Activated CD8-positive, alpha-beta memory T cell treated with anti-CD3 and anti-CD28 coated beads for 36 hours (primary cell): ENCODE data around the gene MPV17. TPM values are rescaled to one million over a fixed set of nuclear protein-coding genes. Genes with fewer than 3 reads are reported as not detected.
"Not testable (repeated sequence)": the region's sequence is repeated elsewhere in the genome, so short reads cannot be mapped to it uniquely, and the experiment has no call there.

Experiments
- CTCF ChIA-PET: fragments of 350-600 bp; sonication (Branson Sonifier 250); formaldehyde crosslinking; loops from one replicate; lab custom pipeline; 2021; ENCODE audit warnings: antibody characterized with exemption; lab: Charles Lee
- POLR2A ChIA-PET: fragments of 350-600 bp; sonication (Branson Sonifier 250); formaldehyde crosslinking; loops from one replicate; lab custom pipeline; 2021; ENCODE audit warnings: antibody characterized with exemption; lab: Charles Lee
- total RNA-seq, 2 experiments: library from RNA; stranded (reverse); gene quantifications; one replicate each; pipeline ENCODE4 v1.2.3, GENCODE V29; 2021

Gene MPV17
- total RNA-seq, 2 experiments from 2014 or later: 89.3 to 92.8 TPM

DNA sequence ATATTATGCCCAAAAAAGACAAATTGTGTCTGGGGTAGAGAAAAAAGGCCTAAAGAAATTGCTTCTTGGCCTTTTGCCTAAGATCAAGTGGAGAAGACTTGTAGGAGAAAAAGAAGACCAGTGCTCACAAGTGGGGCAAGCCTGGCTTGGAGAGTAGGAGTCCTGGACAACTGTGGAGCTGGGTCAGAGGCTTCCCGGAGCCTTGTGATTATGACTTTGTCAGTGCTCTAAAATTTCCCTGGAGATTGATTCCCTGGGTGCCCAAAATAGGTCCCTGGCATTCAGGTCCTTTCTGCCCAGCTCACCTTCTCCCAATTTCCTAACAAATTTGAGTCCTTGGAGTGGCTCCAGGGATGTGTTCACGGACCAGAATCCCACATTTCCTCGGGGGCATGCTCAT is 41.5 kb downstream of the MPV17 start:
- CTCF ChIA-PET: interaction anchor here (1.3 to 5.2 kb wide), 5 partner anchors 16 to 320 kb away, joined by 3 to 38 read pairs (median 6); partner anchors contain the start of gene SLC30A3
- POLR2A ChIA-PET: no interaction called here

DNA sequence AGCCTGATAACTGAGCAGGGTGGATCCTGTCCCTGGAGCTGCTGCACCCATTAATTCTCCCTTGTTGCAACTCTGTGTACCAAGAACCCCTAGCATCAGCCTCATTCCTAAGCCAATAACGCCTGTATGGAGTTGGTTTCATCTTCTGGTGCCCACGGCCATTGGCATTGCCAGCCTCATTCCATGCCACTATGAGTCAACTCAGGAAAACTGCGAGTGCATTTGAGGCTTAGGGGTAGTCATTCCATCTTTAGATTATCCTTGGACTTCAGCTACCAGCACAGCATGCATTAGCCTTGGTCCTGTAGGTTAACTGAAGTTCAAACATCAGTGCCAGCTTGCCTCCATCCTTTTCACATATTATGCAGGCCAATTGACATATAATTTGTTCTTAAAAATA is 42.1 kb downstream of the MPV17 start:
- ChIA-PET POLR2A (no interaction called here), CTCF (interaction anchor here (1.0 to 5.2 kb wide), 8 partner anchors 11 to 319 kb away, joined by 3 to 38 read pairs (median 6); partner anchors contain the start of gene SLC30A3)

DNA sequence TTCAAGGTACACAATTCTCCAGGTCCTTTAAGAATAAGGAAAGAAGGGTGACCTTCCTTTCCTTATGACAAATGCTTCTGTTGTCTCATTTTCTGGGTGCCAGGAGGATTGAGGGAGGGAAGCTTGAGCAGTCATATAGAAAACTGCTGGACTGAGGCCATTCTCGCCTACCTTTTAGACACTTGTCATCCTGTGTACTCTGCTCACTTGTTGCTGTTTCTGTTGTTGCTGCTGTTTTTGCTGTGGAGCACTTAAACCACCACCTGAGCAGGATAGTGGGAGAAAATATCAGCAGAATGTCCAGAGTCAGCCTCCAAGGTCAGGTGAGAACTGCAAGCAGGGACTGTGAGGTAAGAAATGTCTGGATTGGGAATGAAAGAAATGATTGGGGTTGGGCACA is 44.9 kb downstream of the MPV17 start:
- ChIA-PET POLR2A (no interaction called here), CTCF (interaction anchor here (0.7 kb wide), 2 partner anchors 55 to 251 kb away, joined by 3 read pairs; no protein-coding TSS in a partner anchor)

DNA sequence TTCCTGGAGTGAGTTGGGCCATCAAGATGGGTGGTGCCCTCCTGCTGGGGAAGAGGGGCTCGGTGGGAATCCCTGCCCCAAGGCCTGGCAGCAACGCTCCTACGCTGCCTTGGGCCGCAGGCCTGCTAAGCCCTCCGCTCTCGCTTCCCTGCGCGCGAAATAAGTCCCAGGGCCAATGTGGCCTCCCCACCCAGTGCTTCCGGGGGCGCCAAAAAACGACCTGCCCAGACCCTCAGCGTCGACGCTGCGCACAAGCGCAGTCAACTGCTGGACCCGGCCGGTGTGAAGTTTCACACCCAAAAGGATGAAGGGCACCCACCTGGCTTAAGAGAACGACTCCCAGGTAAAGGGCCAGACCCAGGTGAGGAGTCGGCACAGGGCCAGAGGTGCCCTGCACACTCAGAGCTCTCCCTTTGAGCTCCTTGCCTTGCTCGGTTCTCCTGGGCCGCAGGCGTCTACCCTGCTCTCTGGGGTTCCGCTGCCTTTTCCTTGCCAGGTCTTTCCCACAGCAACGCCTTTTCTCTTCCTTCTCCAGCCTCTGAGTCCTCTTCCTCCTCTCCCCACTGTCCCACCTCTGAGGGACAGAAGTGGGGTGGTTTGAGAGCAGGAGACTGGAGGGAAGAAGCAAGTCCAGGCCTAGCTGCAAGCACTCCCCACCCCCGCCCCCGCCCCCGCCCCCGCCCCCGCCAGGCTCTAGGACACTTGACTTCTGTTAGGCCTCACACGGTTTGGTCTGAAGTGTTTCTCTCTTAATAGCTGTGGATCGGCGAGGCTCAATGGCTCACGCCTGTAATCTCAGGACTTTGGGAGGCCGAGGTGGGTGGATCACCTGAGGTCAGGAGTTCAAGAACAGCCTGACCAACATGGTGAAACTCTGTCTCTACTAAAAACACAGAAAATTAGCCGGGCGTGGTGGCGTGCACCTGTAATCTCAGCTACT is 47.4 kb downstream of the MPV17 start, which contains the start of gene DNAJC5G:
DNAJC5G (plus strand) TSS at position 223 of the 940 bp plus-strand sequence. CDS start 1,296 bp downstream, outside the sequence.
- ChIA-PET POLR2A (no interaction called here), CTCF (no interaction called here)

DNA sequence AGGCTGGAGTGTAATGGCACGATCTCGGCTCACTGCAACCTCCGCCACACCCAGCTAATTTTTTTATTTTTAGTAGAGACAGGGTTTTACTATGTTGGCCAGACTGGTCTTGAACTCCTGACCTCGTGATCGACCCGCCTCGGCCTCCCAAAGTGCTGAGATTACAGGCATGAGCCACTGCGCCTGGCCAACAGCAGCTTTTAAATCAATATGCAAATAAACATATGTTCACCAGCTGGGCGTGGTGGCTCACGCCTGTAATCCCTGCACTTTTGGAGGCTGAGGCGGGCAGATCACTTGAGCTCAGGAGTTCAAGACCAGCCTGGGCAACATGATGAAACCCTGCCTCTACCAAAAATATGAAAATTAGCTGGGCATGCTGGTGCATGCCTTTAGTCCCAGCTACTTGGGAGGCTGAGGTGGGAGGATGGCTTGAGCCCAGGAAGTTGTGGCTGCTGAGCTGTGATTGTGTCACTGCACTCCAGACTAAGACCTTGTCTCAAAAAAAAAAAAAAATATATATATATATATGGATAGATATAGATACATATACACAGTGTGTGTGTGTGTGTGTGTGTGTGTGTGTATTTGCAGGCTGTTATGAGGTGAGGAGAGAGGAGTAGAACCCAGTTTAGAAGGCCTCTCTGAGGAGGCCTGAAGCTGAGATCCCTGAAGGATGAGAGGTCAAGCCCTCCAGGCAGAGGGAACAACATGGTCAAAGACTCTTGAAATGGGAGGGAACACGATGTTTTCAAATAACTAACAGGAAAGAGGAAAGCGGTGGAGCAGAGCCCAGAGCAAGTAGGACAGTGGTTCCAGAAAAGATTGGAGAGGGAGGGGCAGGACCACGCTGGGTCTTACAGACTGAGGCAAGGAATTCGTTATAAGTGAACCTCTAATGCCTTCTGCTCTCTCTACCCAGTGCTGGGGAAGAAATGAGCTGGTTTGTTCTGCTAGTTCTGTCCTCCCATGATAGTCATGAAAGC is 50.1 kb downstream of the MPV17 start:
- POLR2A ChIA-PET: not testable (repeated sequence)
- CTCF ChIA-PET: interaction anchor here (0.6 to 1.4 kb wide), 5 partner anchors 8 to 87 kb away, joined by 3 to 6 read pairs (median 3); no protein-coding TSS in a partner anchor

DNA sequence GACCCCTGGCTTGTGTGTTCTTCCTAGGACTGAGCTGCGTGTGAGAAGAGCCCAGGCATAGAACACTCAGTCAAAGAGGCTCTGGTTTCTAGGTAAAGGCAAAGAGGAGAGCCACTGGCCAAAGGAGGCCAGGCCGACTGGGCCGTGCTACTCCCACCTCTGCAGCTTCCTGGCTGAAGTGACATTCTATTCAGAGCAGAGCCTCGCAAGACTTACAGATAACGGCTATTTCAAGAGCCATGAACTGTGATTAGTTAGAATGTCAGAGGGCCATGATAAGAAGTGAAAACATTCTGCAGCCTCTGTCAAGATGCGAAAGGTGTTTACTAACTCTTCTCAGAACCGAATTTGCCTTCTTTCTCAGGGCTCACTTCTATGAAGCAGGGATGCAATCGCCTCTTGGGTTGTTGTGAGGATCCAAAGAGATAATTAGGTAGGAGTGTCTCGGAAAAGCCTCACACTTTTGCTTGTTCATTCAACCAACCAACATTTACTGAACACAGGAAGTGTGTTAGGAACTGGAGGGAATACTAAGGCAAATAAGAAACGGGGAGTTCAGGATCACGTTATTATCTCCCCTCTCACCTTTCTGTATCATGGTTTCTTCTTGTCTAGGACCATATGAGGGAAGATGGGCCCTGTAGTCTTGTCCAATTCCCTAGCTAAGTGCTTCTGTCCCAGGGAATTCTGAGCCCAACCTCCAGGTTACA is 51.1 kb downstream of the MPV17 start:
- ChIA-PET CTCF (interaction anchor here (0.6 to 0.7 kb wide), 3 partner anchors 14 to 86 kb away, joined by 3 to 5 read pairs (median 3); no protein-coding TSS in a partner anchor), POLR2A (no interaction called here)

DNA sequence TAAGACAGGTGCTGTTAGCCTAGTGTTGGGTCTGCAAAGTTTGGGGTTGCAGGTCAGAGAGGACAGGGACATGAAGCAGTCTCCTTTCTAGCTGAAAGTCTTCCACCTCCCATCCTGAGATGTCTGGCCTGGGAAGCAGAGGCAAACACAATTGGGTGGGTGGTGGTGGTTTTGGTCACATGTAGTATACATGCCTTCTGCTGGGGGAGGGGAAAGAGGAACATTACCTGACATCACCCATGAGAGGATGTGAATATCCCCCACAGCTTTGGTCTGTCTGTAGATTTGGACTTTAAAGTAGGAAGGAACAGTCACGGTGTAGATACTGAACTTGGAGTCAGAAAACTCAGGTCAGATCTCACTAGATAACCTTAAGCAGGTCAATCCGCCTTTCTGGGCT is 52.2 kb downstream of the MPV17 start:
- CTCF ChIA-PET: interaction anchor here (1.4 kb wide), 1 partner anchor 9 kb away, joined by 3 read pairs; no protein-coding TSS in a partner anchor

DNA sequence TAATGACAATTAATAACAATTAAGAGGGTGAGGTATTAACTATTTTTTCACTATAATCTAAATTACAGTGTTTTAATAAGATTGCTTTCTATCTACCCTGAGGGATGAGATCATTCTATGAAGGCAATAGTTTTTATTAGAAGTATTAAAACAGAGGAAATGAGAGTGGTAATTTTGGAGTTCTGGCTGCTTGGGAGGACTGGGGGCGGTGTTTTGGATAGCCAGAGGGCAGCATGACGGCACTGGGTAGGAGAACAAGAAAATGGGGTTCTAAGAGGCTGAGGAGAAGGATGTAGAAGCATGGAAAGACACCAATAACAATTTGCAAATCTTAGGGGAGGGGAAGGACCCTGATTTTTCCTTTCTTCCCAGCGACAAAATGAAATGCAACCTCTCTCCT is 52.8 kb downstream of the MPV17 start:
- CTCF ChIA-PET: interaction anchor here (1.3 to 1.4 kb wide), 2 partner anchors 10 to 34 kb away, joined by 3 to 4 read pairs; no protein-coding TSS in a partner anchor
- POLR2A ChIA-PET: no interaction called here

More for the DNA sequence above, 52.2 kb downstream of the MPV17 start:
- POLR2A ChIA-PET: no interaction called here

DNA sequence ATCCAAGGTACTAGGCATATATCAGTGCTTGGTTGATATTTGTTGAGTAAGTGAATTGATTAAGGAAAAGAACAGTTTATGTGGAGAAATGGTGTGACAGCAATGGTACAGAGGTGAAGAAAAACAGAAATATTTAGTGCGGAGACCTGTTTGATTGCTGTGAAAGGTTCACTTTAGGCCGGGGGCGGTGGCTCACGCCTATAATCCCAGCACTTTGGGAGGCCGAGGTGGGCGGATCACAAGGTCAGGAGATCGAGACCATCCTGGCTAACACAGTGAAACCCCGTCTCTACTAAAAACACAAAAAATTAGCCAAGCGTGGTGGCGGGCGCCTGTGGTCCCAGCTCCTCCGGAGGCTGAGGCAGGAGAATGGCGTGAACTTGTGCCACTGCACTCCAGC is 54.6 kb downstream of the MPV17 start:
- CTCF ChIA-PET: interaction anchor here (0.7 kb wide), 4 partner anchors 35 to 307 kb away, joined by 3 to 5 read pairs (median 4); no protein-coding TSS in a partner anchor
- POLR2A ChIA-PET: not testable (repeated sequence)

DNA sequence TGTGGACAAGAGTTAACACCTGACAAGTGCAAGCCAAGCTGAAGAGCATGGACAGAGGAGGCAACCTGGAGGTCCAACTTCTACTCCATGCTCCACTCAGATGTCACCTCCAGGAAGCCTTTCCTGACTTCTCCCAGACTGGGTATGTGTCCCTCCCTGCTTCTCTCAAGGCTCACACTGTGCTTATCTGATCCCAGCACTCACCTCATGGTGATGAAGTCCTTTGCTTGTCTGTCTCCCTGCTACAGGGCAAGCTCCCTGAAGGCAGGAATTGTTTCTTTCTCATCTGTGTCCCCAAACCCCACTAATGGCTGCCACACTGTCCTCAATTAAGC is 57.4 kb downstream of the MPV17 start:
- CTCF ChIA-PET: interaction anchor here (0.8 to 5.6 kb wide), 8 partner anchors 8 to 167 kb away, joined by 3 to 38 read pairs (median 4); partner anchors contain the start of gene TRIM54
- POLR2A ChIA-PET: no interaction called here

DNA sequence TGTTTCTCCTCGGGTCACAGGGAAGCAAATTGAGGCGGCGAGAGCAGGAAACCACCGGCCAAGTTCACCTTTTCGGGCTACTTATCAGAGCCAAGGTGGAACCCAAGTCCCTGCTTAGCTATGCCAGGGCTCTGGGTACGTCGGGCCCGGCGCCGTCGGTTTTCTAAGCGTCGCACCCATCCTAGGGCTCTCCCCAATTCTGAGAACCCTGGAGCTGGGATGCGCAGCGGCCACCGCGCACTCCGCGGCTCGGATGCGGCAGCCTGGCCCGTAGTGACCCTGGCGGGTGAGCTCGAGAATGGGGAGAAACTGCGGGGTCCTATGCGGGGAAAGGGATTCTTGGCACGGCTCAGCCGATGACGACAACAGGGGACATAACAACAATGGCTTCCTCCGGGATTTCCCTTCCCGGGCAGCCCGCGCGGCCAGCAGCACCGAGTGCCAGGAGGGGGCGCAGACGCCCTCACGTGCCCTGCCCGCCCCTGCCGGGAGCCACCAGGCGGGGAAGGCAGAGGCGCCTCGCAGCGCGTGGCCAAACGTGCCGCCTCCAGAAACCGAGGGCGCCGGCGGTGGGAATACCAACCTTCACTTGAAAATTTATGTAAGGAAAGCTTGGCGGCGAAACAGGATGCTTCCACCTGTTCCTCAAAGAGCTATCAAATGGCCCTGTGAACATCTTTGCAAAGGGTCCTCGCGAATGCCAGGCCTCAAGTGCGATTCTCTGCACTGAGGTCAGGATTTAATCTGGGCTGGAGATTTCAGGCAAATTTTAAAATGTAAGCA is 58.0 kb downstream of the MPV17 start:
- POLR2A ChIA-PET: interaction anchor here (1.1 kb wide), 1 partner anchor 13 kb away, joined by 3 read pairs; no protein-coding TSS in a partner anchor
- CTCF ChIA-PET: interaction anchor here (0.8 to 5.6 kb wide), 10 partner anchors 9 to 167 kb away, joined by 3 to 38 read pairs (median 4); partner anchors contain the start of gene TRIM54

DNA sequence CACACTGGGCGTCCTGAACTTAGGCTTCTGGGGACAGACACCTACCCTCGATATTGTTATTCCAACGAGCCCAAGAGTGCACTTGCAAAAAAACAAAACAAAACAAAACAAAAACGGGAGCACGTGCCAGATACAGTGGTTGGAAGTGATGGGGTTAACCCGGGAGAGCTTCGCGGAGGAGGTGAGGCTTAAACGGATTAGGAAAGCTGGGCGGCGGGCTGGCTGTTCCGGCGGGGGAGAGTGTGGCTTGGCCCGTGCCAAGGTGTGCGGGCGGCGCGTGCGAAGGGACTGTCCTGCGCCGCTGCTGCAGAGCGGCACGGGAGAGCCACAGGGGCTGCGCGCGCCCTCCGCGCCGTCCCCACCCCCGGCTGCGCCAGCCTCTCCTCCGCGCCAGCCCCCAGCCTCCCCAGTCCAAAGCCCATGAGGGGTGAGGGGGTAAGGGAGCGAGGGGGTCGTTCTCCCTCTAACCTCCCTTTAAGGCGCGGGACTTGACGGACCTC is 58.6 kb downstream of the MPV17 start:
- CTCF ChIA-PET: interaction anchor here (0.9 to 5.6 kb wide), 7 partner anchors 9 to 303 kb away, joined by 3 to 38 read pairs (median 6); partner anchors contain the start of gene TRIM54
- POLR2A ChIA-PET: interaction anchor here (0.6 to 1.5 kb wide), 4 partner anchors 13 to 240 kb away, joined by 3 to 5 read pairs (median 3); partner anchors contain the start of genes ATRAID and SLC5A6

DNA sequence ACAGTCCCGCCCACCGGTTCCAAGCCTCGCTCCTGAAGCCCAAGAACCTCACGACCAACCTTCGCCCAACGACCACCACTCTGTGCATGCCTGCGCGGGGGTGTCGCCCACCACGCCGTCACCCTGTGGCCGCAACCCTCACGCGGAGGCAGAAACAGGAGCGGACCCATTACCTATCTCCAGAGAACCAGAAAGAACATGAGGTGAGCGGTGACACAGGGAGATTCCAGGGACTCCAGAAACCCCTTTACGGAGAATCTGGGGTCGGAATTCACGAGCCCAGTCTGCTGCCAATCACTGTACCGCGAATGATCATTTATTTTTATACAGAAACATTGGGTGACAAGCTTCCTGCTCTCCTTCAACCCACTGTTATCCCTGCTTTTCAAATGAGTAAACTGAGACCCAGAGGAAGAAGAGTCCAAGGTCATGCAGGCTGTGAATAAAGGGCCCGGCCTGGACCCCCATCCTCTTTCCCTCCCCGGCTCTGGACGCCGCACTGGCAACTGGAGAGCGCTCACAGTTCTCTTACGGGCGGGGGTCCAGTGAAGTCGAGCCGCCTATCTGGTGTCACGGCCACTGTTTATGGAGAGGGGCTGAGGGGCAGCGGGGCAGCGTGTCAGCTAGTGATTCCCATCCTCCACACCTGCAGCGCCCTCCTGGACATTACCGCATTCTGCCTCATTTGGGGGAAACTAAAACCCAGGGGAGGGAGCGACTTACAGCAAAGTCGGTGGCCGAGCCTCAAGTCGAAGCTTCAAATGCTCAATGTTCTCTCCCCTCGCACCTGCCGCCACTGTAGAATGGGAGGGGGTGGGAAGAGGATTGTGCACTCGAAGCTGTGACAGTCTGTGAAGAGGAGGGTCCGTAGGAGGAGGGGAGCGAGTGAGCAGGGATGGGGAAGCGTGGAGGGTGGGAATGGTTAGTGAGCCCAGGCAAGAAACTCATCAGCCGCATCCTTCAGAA is 59.3 kb downstream of the MPV17 start:
- POLR2A ChIA-PET: interaction anchor here (0.6 to 1.5 kb wide), 4 partner anchors 12 to 241 kb away, joined by 3 to 5 read pairs (median 3); partner anchors contain the start of genes ATRAID and SLC5A6
- CTCF ChIA-PET: interaction anchor here (1.0 to 5.6 kb wide), 3 partner anchors 14 to 302 kb away, joined by 3 to 38 read pairs (median 12); partner anchors contain the start of gene TRIM54

DNA sequence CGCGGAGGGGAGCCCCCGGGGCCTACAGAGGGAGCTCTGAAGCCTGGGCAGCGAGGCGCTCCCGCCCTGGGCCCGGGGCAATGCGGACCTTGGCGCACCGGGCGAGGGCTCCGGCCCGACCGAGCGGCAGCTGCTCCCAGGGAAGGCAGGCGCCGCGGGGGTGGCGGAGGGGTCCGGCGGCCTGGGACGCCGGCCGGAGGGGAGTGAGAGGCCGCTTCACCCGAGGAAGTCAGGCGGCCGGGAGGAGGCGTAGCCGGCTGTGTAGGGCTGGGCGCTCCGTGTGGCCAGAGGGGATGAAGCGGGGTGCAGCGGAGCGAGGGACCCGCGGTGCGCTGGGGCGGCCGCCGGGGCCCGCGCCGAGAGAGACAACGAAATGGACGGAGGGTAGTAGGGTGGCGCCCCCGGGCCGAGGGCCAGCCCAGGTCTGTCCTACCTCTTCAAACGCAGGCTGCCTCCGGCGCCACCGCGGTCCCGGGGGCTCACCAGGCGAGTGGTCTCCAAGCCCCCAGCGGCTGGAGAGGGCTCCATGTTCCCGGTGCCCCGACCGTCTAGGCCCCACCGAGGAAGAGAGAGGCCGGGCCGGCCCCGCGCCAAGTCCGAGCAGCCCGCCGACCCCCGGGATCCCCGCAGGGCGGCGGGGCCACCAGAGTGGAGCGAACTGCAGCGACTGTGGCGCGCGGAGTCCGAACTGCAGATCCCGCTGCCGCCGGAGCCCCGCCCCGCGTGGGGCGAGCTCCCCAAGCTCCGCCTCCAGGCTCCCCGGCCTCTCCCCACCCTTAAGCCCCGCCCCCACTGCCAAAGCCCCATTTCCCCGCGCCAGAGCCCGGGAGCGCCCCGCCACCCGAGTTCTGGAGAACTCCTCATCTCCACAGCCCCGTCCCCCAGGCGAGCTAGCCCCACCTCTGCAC is 60.3 kb downstream of the MPV17 start, which contains the start of gene SLC30A3:
SLC30A3 (minus strand) TSS at position 669 of the 908 bp plus-strand sequence; CDS start at position 528, 141 bp downstream.
- CTCF ChIA-PET: interaction anchor here (1.2 to 5.6 kb wide), 3 partner anchors 13 to 23 kb away, joined by 3 to 38 read pairs (median 12); partner anchors contain the start of gene TRIM54

More for the DNA sequence above, 60.3 kb downstream of the MPV17 start, which contains the start of gene SLC30A3:
- POLR2A ChIA-PET: interaction anchor here (1.5 kb wide), 1 partner anchor 51 kb away, joined by 3 read pairs; the partner anchor contains the start of genes ATRAID and SLC5A6
